GM12874 (cell line): Measurements from ENCODE around the gene PCNX2.

Source experiments
- CTCF ChIP-seq: IDR thresholded peaks from 2 replicates; pipeline ENCODE4 v1.5.1; 2011; ENCODE audit warnings: low read depth, mild to moderate bottlenecking, control low read depth, low read length, moderate library complexity; ENCODE audit not compliant: insufficient read depth

PCNX2 gene

GRCh38 chr1:232938926-232939325, 356.6 kb downstream of the PCNX2 start:
- no peak for TF ChIP-seq CTCF

GRCh38 chr1:232937741-232938375, 357.7 kb downstream of the PCNX2 start:
- TF ChIP-seq CTCF = no peak

- TF ChIP-seq CTCF = no peak
These were observed 358.6 kb downstream of the PCNX2 start for GRCh38 chr1:232936941-232937340.
